Activated naive CD4-positive, alpha-beta T cell treated with anti-CD3 and anti-CD28 coated beads for 36 hours (primary cell): ENCODE data around the gene EIF4E3. TPM values are rescaled to one million over a fixed set of nuclear protein-coding genes. Genes with fewer than 3 reads are reported as not detected.

Source experiments
- CTCF ChIA-PET: fragments of 350-600 bp; sonication (Branson Sonifier 250); formaldehyde crosslinking; loops from one replicate; lab custom pipeline; 2021; ENCODE audit warnings: antibody characterized with exemption; lab: Charles Lee
- DNase-seq: peaks from one replicate; pipeline ENCODE4 v3.0.0-alpha.2; 2020
- H3K27ac Mint-ChIP-seq: one replicate; pipeline ENCODE4 v1.8.0; 2021; ENCODE audit warnings: mild to moderate bottlenecking, mixed read lengths
- H3K27me3 Mint-ChIP-seq: one replicate; pipeline ENCODE4 v1.8.0; 2021; ENCODE audit warnings: low read depth, mixed read lengths
- H3K36me3 Mint-ChIP-seq: one replicate; pipeline ENCODE4 v1.8.0; 2021; ENCODE audit warnings: low read depth, mixed read lengths
- H3K4me1 Mint-ChIP-seq: one replicate; pipeline ENCODE4 v1.8.0; 2021; ENCODE audit warnings: low read depth, mixed read lengths
- H3K4me3 Mint-ChIP-seq: one replicate; pipeline ENCODE4 v1.8.0; 2021; ENCODE audit warnings: mild to moderate bottlenecking, moderate library complexity, mixed read lengths
- H3K9me3 Mint-ChIP-seq: one replicate; pipeline ENCODE4 v1.8.0; 2021; ENCODE audit warnings: mixed read lengths
- intact Hi-C: fragments of 100-400 bp; cut with micrococcal nuclease; formaldehyde crosslinking; loops from one replicate; pipeline ENCODE4 v1.15.1; 2023
- total RNA-seq, 2 experiments: library from RNA; stranded (reverse); gene quantifications; one replicate each; pipeline ENCODE4 v1.2.3, GENCODE V29; 2021

EIF4E3 gene
- total RNA-seq, 2 experiments from 2014 or later = 25.2 to 26.2 TPM

GRCh38 chr3:71684757-71685386, 40.3 kb downstream of the EIF4E3 start:
- Mint-ChIP-seq H3K4me1 (peaks cover 10% of the 10 kb centered on the region), H3K27me3 (no peaks in the 10 kb centered on the region), H3K9me3 (no peaks in the 10 kb centered on the region), H3K36me3 (peaks cover 6% of the 10 kb centered on the region), H3K4me3 (no peak overlapping the region), H3K27ac (no peak overlapping the region)
- intact Hi-C loops = loop anchor here (10.0 kb wide), 1 partner anchor 170 kb away; no protein-coding TSS in a partner anchor
- DNase-seq = no peak
- CTCF ChIA-PET = no interaction called here

- intact Hi-C loops = loop anchor here (10.0 kb wide), 1 partner anchor 169 kb away; no protein-coding TSS in a partner anchor
- Mint-ChIP-seq H3K9me3 (no peaks in the 10 kb centered on the region), H3K36me3 (peaks cover 6% of the 10 kb centered on the region), H3K27me3 (no peaks in the 10 kb centered on the region), H3K4me1 (peaks cover 10% of the 10 kb centered on the region), H3K4me3 (no peak overlapping the region), H3K27ac (no peak overlapping the region)
- CTCF ChIA-PET = interaction anchor here (0.8 to 1.1 kb wide), 2 partner anchors 45 to 1154 kb away, joined by 3 read pairs; no protein-coding TSS in a partner anchor
- no peak for DNase-seq
Observed at GRCh38 chr3:71684046-71684756, 41.0 kb downstream of the EIF4E3 start.

- no peak overlapping the region for H3K27ac Mint-ChIP-seq
- CTCF ChIA-PET = interaction anchor here (0.5 to 1.8 kb wide), 14 partner anchors 9 to 1164 kb away, joined by 3 to 11 read pairs (median 3); no protein-coding TSS in a partner anchor
- H3K4me1 Mint-ChIP-seq = peaks cover 10% of the 10 kb centered on the region
- no peaks in the 10 kb centered on the region for H3K9me3 Mint-ChIP-seq
- intact Hi-C loops = loop anchor here (1.0 to 10.0 kb wide), 2 partner anchors 95 to 166 kb away; no protein-coding TSS in a partner anchor
- no peak overlapping the region for H3K4me3 Mint-ChIP-seq
- peak; percentile 79 for DNase-seq
- no peaks in the 10 kb centered on the region for H3K27me3 Mint-ChIP-seq
- H3K36me3 Mint-ChIP-seq = peaks cover 6% of the 10 kb centered on the region
Observed at GRCh38 chr3:71681224-71681668, 44.0 kb downstream of the EIF4E3 start.

- Mint-ChIP-seq H3K9me3 (no peaks in the 10 kb centered on the region), H3K4me1 (peaks cover 10% of the 10 kb centered on the region), H3K36me3 (peaks cover 6% of the 10 kb centered on the region), H3K27ac (no peak overlapping the region), H3K27me3 (no peaks in the 10 kb centered on the region), H3K4me3 (no peak overlapping the region)
- intact Hi-C loops = loop anchor here (1.0 to 10.0 kb wide), 2 partner anchors 94 to 166 kb away; no protein-coding TSS in a partner anchor
- CTCF ChIA-PET = interaction anchor here (0.5 to 1.6 kb wide), 9 partner anchors 9 to 1165 kb away, joined by 3 to 11 read pairs (median 3); no protein-coding TSS in a partner anchor
- DNase-seq = no peak
Observed at GRCh38 chr3:71680603-71681002, 44.6 kb downstream of the EIF4E3 start.

GRCh38 chr3:71676931-71677330, 48.3 kb downstream of the EIF4E3 start:
- Mint-ChIP-seq H3K4me1 (peaks cover 10% of the 10 kb centered on the region), H3K27me3 (no peaks in the 10 kb centered on the region), H3K27ac (no peak overlapping the region), H3K9me3 (no peaks in the 10 kb centered on the region), H3K36me3 (no peaks in the 10 kb centered on the region), H3K4me3 (no peak overlapping the region)
- no peak for DNase-seq
- CTCF ChIA-PET = interaction anchor here (0.7 kb wide), 1 partner anchor 1624 kb away, joined by 3 read pairs; no protein-coding TSS in a partner anchor
- intact Hi-C loops = no loop called here

- Mint-ChIP-seq H3K4me3 (no peak overlapping the region), H3K36me3 (no peaks in the 10 kb centered on the region), H3K27ac (no peak overlapping the region), H3K27me3 (no peaks in the 10 kb centered on the region), H3K4me1 (no peaks in the 10 kb centered on the region), H3K9me3 (peaks cover under 1% of the 10 kb centered on the region)
- intact Hi-C loops = no loop called here
- no peak for DNase-seq
- CTCF ChIA-PET = interaction anchor here (0.6 to 0.7 kb wide), 2 partner anchors 21 to 1208 kb away, joined by 4 to 5 read pairs; no protein-coding TSS in a partner anchor
Observed at GRCh38 chr3:71673486-71673885, 51.7 kb downstream of the EIF4E3 start.

- DNase-seq = no peak
- CTCF ChIA-PET = interaction anchor here (0.7 kb wide), 1 partner anchor 8 kb away, joined by 3 read pairs; no protein-coding TSS in a partner anchor
- no peaks in the 10 kb centered on the region for H3K27me3 Mint-ChIP-seq
- peaks cover 2% of the 10 kb centered on the region for H3K9me3 Mint-ChIP-seq
- intact Hi-C loops = no loop called here
- no peaks in the 10 kb centered on the region for H3K4me1 Mint-ChIP-seq
- H3K4me3 Mint-ChIP-seq = no peak overlapping the region
- peaks cover 1% of the 10 kb centered on the region for H3K36me3 Mint-ChIP-seq
- H3K27ac Mint-ChIP-seq = no peak overlapping the region
Observed at GRCh38 chr3:71672807-71673206, 52.4 kb downstream of the EIF4E3 start.

GRCh38 chr3:71672340-71672739, 52.9 kb downstream of the EIF4E3 start:
- H3K4me3 Mint-ChIP-seq = no peak overlapping the region
- H3K9me3 Mint-ChIP-seq = peaks cover 2% of the 10 kb centered on the region
- CTCF ChIA-PET = interaction anchor here (0.7 kb wide), 1 partner anchor 9 kb away, joined by 3 read pairs; no protein-coding TSS in a partner anchor
- DNase-seq = no peak
- H3K27me3 Mint-ChIP-seq = no peaks in the 10 kb centered on the region
- peaks cover 1% of the 10 kb centered on the region for H3K36me3 Mint-ChIP-seq
- H3K27ac Mint-ChIP-seq = no peak overlapping the region
- H3K4me1 Mint-ChIP-seq = no peaks in the 10 kb centered on the region
- intact Hi-C loops = no loop called here

- Mint-ChIP-seq H3K4me3 (no peak overlapping the region), H3K27ac (no peak overlapping the region), H3K27me3 (no peaks in the 10 kb centered on the region), H3K36me3 (peaks cover 4% of the 10 kb centered on the region), H3K9me3 (peaks cover 3% of the 10 kb centered on the region), H3K4me1 (no peaks in the 10 kb centered on the region)
- no peak for DNase-seq
- intact Hi-C loops = no loop called here
- CTCF ChIA-PET = no interaction called here
Observed at GRCh38 chr3:71671216-71671845, 53.9 kb downstream of the EIF4E3 start.

- Mint-ChIP-seq H3K27me3 (no peaks in the 10 kb centered on the region), H3K27ac (no peak overlapping the region), H3K36me3 (peaks cover 13% of the 10 kb centered on the region), H3K4me1 (peaks cover 23% of the 10 kb centered on the region), H3K9me3 (peaks cover 11% of the 10 kb centered on the region), H3K4me3 (no peak overlapping the region)
- CTCF ChIA-PET = interaction anchor here (0.6 to 1.4 kb wide), 2 partner anchors 17 to 1041 kb away, joined by 3 read pairs; no protein-coding TSS in a partner anchor
- DNase-seq = peak; percentile 23
- intact Hi-C loops = no loop called here
Observed at GRCh38 chr3:71662568-71662967, 62.6 kb downstream of the EIF4E3 start.

- Mint-ChIP-seq H3K36me3 (peaks cover 11% of the 10 kb centered on the region), H3K27me3 (no peaks in the 10 kb centered on the region), H3K4me1 (peaks cover 23% of the 10 kb centered on the region), H3K27ac (no peak overlapping the region), H3K9me3 (peaks cover 11% of the 10 kb centered on the region), H3K4me3 (no peak overlapping the region)
- intact Hi-C loops = no loop called here
- CTCF ChIA-PET = interaction anchor here (0.6 to 1.4 kb wide), 2 partner anchors 18 to 1040 kb away, joined by 3 read pairs; no protein-coding TSS in a partner anchor
- no peak for DNase-seq
Observed at GRCh38 chr3:71662056-71662455, 63.1 kb downstream of the EIF4E3 start.
